DND-41 (cell line): ENCODE measurements around the gene DNAH17.

ENCODE experiments used
- EZH2 ChIP-seq: IDR thresholded peaks from 3 replicates; pipeline ENCODE4 v1.6.1; 2012; ENCODE audit warnings: borderline replicate concordance, low read depth, mild to moderate bottlenecking, moderate library complexity, low read length, inconsistent platforms; ENCODE audit not compliant: severe bottlenecking
- TF ChIP-seq, protein P1 (sequence below): IDR thresholded peaks from 2 replicates; pipeline ENCODE4 v1.5.1; 2012; ENCODE audit warnings: borderline replicate concordance, low read length, moderate library complexity, mild to moderate bottlenecking; ENCODE audit not compliant: poor library complexity, severe bottlenecking; ENCODE audit errors: extremely low read depth

DNA sequence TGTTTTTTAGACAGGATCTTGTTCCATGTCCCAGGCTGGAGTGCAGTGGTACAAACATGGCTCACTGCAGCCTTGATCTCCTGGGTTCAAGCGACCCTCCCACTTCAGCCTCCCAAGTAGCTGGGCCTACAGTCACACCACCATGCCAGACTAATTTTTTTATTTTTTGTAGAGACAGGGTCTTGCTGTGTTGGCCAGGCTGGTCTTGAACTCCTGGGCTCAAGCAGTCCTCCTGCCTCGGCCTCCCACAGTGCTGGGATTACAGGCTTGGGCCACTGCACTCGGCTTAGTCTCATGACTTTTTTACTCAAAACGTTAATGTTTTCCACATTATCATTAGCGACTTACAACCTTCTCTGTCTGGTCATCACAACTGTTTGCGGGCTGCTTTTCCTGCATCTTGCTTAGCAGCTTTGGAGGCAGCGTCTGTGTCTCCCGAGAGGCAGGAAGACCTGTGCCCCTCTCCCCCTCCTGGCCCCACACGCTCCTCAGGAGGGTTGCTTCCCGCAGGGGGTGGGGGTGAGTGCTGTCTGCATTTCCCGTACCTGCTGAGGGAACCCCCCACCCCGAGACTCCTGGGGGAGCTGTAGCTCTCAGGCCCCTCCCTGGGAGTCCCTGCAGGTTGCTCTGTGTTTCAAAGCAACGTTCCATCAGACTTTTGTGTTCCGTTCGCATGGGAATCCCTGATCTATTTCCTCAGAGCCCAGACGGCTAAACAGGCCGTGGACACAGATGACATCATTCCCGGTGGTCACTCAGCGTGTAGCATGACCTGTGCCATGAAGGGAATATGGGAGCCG is 146.1 kb downstream of the DNAH17 start:
- TF ChIP-seq, protein P1, sequence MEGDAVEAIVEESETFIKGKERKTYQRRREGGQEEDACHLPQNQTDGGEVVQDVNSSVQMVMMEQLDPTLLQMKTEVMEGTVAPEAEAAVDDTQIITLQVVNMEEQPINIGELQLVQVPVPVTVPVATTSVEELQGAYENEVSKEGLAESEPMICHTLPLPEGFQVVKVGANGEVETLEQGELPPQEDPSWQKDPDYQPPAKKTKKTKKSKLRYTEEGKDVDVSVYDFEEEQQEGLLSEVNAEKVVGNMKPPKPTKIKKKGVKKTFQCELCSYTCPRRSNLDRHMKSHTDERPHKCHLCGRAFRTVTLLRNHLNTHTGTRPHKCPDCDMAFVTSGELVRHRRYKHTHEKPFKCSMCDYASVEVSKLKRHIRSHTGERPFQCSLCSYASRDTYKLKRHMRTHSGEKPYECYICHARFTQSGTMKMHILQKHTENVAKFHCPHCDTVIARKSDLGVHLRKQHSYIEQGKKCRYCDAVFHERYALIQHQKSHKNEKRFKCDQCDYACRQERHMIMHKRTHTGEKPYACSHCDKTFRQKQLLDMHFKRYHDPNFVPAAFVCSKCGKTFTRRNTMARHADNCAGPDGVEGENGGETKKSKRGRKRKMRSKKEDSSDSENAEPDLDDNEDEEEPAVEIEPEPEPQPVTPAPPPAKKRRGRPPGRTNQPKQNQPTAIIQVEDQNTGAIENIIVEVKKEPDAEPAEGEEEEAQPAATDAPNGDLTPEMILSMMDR: no peak
- no peak for TF ChIP-seq EZH2
